ENCODE measurements around the gene PEX16. TPM values are rescaled to one million over a fixed set of nuclear protein-coding genes. Genes with fewer than 3 reads are reported as not detected.
A peak's percentile ranks its signal among the peaks of the same experiment; 100 is the strongest.

Gene PEX16
- total RNA-seq, 2 donors from 2014 or later: 32.2 to 37.8 TPM

GRCh38 chr11:45895553-45896259 lies 22.0 kb downstream of the PEX16 start:
- no peak for DNase-seq
- H3K36me3 Mint-ChIP-seq (ENCODE audit: low read depth): no peaks in the 10 kb centered on the region
- Histone ChIP-seq H3K27ac (ENCODE audit: low read depth, low read length) (peak overlapping the region; percentile 60), H3K27me3 (ENCODE audit: control insufficient read depth, insufficient read depth, low read length, poor library complexity, severe bottlenecking) (peaks cover 21% of the 10 kb centered on the region), H3K9me3 (ENCODE audit: control insufficient read depth, low read length) (no peaks in the 10 kb centered on the region), H3K36me3 (ENCODE audit: control insufficient read depth, insufficient read depth, low read length) (no peaks in the 10 kb centered on the region), H3K4me1 (ENCODE audit: control insufficient read depth, insufficient read depth, low read length) (peaks cover 4% of the 10 kb centered on the region), H3K9ac (ENCODE audit: extremely low read depth, low read length, poor library complexity, severe bottlenecking) (no peak overlapping the region), H3K4me3 (ENCODE audit: low read length) (no peak overlapping the region)
- TF ChIP-seq, protein P1, sequence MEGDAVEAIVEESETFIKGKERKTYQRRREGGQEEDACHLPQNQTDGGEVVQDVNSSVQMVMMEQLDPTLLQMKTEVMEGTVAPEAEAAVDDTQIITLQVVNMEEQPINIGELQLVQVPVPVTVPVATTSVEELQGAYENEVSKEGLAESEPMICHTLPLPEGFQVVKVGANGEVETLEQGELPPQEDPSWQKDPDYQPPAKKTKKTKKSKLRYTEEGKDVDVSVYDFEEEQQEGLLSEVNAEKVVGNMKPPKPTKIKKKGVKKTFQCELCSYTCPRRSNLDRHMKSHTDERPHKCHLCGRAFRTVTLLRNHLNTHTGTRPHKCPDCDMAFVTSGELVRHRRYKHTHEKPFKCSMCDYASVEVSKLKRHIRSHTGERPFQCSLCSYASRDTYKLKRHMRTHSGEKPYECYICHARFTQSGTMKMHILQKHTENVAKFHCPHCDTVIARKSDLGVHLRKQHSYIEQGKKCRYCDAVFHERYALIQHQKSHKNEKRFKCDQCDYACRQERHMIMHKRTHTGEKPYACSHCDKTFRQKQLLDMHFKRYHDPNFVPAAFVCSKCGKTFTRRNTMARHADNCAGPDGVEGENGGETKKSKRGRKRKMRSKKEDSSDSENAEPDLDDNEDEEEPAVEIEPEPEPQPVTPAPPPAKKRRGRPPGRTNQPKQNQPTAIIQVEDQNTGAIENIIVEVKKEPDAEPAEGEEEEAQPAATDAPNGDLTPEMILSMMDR (conservative IDR thresholded peaks at IDR 0.05): no peak
- H3K4me3 Mint-ChIP-seq: no peak overlapping the region
- peaks cover 9% of the 10 kb centered on the region for H3K27me3 Mint-ChIP-seq (ENCODE audit: insufficient read depth)
- H3K9me3 Mint-ChIP-seq: no peaks in the 10 kb centered on the region
- H3K4me1 Mint-ChIP-seq: peaks cover 7% of the 10 kb centered on the region
- H3K27ac Mint-ChIP-seq: no peak overlapping the region
- 94 to 98% methylated on average over 5 to 6 of the region's 8 CpGs for WGBS, 2 experiments (ENCODE audit: insufficient coverage in 1 of 2, insufficient read length in 1 of 2)

GRCh38 chr11:45894555-45895247 lies 23.0 kb downstream of the PEX16 start:
- H3K36me3 Mint-ChIP-seq (ENCODE audit: low read depth): no peaks in the 10 kb centered on the region
- Histone ChIP-seq H3K9ac (ENCODE audit: extremely low read depth, low read length, poor library complexity, severe bottlenecking) (no peak overlapping the region), H3K4me3 (ENCODE audit: low read length) (no peak overlapping the region), H3K27me3 (ENCODE audit: control insufficient read depth, insufficient read depth, low read length, poor library complexity, severe bottlenecking) (peaks cover 16% of the 10 kb centered on the region), H3K27ac (ENCODE audit: low read depth, low read length) (no peak overlapping the region), H3K4me1 (ENCODE audit: control insufficient read depth, insufficient read depth, low read length) (peaks cover 4% of the 10 kb centered on the region), H3K9me3 (ENCODE audit: control insufficient read depth, low read length) (no peaks in the 10 kb centered on the region), H3K36me3 (ENCODE audit: control insufficient read depth, insufficient read depth, low read length) (no peaks in the 10 kb centered on the region)
- no peak overlapping the region for H3K4me3 Mint-ChIP-seq
- no peaks in the 10 kb centered on the region for H3K9me3 Mint-ChIP-seq
- H3K4me1 Mint-ChIP-seq: peaks cover 3% of the 10 kb centered on the region
- DNase-seq: no peak
- TF ChIP-seq, protein P1 (conservative IDR thresholded peaks at IDR 0.05): no peak
- H3K27ac Mint-ChIP-seq: no peak overlapping the region
- peaks cover 5% of the 10 kb centered on the region for H3K27me3 Mint-ChIP-seq (ENCODE audit: insufficient read depth)
- WGBS, 2 experiments (ENCODE audit: insufficient coverage in 1 of 2, insufficient read length in 1 of 2): 85 to 92% methylated on average over 6 of the region's 6 CpGs

- H3K36me3 Mint-ChIP-seq (ENCODE audit: low read depth): no peaks in the 10 kb centered on the region
- no peaks in the 10 kb centered on the region for H3K9me3 Mint-ChIP-seq
- WGBS, 2 experiments (ENCODE audit: insufficient coverage in 1 of 2, insufficient read length in 1 of 2): 78 to 90% methylated on average over 2 to 5 of the region's 5 CpGs
- no peak overlapping the region for H3K9ac ChIP-seq (ENCODE audit: extremely low read depth, low read length, poor library complexity, severe bottlenecking)
- H3K27me3 ChIP-seq (ENCODE audit: control insufficient read depth, insufficient read depth, low read length, poor library complexity, severe bottlenecking): peaks cover 10% of the 10 kb centered on the region
- H3K4me3 Mint-ChIP-seq: no peak overlapping the region
- no peaks in the 10 kb centered on the region for H3K36me3 ChIP-seq (ENCODE audit: control insufficient read depth, insufficient read depth, low read length)
- H3K4me1 Mint-ChIP-seq: peaks cover 3% of the 10 kb centered on the region
- H3K27ac Mint-ChIP-seq: no peak overlapping the region
- peaks cover 4% of the 10 kb centered on the region for H3K4me1 ChIP-seq (ENCODE audit: control insufficient read depth, insufficient read depth, low read length)
- no peak for DNase-seq
- TF ChIP-seq, protein P1 (conservative IDR thresholded peaks at IDR 0.05): no peak
- peaks cover 4% of the 10 kb centered on the region for H3K27me3 Mint-ChIP-seq (ENCODE audit: insufficient read depth)
- no peak overlapping the region for H3K4me3 ChIP-seq (ENCODE audit: low read length)
- H3K27ac ChIP-seq (ENCODE audit: low read depth, low read length): no peak overlapping the region
- no peaks in the 10 kb centered on the region for H3K9me3 ChIP-seq (ENCODE audit: control insufficient read depth, low read length)
Observed at GRCh38 chr11:45892856-45893255, 24.8 kb downstream of the PEX16 start.

Measured in endodermal cell (in vitro differentiated cells).